GM19452 (cell line): Measurements from ENCODE around the gene PRR33.
"Not testable (repeated sequence)": the region's sequence is repeated elsewhere in the genome, so short reads cannot be mapped to it uniquely, and the experiment has no call there.

Experiments
- ATAC-seq: cut with Tn5 transposase; IDR thresholded peaks from one replicate; pipeline ENCODE4 v1.9.1; 2021; ENCODE audit not compliant: unreplicated experiment

Gene PRR33

DNA sequence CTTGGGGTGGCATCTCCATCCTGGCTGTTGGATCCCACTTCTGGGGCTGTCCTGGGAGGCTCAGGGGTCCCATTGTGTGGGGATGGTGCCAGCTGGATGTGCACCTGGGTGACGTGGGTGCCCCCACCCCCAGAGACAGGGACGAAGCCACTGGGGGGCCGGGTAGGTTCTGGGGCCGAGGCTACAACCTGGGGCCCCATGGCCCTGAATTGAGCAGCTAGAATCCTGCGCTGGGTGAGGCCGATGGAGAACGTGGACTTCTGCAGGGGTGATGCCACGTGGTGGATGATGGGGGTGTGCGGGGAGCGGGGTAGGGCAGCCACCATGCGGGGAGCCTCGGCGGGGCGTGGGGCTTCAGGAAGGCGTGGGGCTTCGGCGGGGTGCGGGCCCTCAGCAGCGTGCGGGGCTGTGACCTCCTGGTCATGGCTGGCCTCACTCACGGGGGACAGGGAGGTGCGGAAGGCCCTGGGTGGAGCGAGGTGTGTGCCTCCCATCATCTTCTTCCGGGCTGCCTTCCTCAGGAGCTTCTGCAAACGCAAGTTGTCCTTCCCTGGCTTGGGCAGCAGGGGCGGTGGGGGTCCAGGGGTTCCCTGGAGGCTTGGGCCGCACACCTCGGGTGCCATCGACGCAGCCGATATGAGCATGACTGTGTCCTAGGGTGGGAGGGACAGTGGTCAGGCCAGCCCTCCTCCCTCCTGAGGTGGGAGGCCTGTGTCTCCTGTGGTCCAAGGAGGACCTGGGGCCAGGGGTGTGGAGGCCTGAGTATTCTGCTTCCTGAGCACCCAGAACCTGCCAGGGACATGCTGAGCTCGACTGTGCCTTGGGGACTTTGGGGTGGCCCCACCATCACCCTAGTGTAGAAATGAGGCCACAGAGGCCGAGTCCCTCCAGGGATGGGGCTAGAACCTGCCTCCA, 1.5 kb downstream of the PRR33 start:
- no peak for ATAC-seq

GRCh38 chr11:1889224-1889930, 2.3 kb downstream of the PRR33 start:
- ATAC-seq: no peak

DNA sequence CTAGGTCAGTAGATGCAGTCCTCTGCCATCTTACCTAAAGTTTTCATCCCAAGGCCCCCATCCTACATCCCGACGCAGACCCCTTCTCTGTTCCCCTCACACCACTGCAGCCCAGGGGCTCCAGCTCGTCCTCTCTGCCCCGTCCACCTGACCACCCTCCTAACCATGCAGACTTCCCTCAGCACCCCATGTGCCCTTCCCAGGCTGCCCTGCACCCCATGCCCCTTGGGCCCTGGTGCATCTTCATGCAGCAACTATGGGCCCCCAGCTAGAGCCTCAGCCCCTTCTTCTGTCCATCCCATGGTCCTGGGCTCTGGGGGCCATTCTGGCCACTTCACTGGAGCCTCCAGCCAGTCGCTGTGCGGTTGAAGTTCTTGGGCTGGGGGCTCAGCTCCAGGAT, 2.9 kb downstream of the PRR33 start:
- ATAC-seq: no peak

DNA sequence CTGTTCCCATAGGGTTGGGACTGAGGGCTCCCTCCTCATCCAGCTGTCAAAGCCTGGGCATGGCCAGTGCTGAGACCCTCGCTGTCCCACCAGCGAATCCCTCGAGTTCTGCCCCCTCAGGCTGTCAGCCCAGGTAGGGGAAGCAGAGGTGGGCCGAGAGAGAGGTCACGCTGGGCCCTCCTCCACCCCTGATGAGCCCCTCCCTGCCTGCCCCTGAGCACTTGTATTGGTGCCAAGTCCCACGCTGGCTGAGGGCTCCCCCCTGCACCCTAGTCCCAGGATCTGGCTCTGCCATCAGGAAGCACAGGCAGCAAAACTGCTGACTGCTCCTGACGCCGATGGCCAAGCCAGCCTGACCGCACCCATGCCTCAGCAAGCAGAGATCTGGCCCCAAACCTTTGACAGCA, 3.3 kb downstream of the PRR33 start:
- no peak for ATAC-seq

DNA sequence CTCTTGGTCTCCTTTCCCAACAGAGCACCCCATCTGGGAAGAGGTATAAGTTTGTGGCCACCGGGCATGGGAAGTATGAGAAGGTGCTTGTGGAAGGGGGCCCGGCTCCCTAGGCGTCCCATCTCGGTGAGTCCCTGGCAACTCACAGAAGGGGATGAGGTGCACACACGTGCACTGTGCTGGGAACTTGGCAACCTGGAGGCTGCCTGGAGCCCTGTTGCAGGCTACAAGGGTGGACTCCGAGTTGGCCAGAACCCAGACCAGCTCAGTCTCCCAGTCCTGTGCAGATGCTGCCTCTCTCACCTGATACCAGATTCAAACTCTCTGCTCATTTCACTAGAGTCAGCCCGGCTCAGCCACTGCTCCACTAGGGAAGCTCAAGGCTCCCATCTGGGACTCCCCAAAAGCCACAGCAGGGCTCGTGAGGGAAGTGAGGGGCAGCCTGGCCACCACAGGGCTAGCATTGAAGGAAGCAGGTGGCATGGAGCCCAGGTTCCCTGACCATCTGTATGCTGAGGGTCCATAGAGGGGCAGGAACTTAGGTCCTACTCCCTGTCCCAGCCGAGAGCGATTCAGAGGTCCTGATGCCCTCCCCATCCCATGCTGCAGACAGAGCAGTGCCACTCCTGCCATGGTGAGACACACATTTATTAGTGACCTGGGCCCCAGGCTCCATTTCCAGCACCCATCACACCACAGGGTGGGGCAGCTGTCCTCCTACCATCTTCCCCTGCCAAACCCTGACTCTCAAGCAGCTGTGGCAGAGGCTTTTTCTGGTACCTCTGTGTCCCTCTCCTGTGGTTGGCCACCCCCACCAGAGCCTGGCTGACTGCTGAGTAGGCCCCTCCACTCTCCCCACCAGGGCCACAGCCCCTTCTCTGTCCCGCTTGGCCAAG, 4.0 kb downstream of the PRR33 start:
- ATAC-seq: no peak

DNA sequence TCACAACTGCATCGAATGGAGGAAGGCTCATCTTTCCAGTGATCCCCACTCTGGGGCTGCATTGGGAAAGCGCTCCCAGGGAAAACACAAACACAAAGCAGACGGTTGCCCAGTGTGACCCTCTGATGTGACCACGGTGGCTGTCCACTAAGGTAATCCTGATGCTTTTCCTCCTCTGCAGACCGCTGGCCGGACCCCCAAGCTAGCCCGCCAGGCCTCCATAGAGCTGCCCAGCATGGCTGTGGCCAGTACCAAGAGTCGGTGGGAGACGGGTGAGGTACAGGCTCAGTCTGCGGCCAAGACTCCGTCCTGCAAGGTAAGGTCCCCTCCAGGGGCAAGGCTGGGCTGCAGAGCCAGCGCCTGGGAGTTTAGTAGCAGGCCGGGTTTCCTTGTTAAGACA, 5.1 kb downstream of the PRR33 start:
- not testable (repeated sequence) for ATAC-seq

GRCh38 chr11:1884303-1884700, 7.4 kb downstream of the PRR33 start:
- ATAC-seq: no peak

- no peak for ATAC-seq
Measured at GRCh38 chr11:1883346-1884302, 8.1 kb downstream of the PRR33 start.

DNA sequence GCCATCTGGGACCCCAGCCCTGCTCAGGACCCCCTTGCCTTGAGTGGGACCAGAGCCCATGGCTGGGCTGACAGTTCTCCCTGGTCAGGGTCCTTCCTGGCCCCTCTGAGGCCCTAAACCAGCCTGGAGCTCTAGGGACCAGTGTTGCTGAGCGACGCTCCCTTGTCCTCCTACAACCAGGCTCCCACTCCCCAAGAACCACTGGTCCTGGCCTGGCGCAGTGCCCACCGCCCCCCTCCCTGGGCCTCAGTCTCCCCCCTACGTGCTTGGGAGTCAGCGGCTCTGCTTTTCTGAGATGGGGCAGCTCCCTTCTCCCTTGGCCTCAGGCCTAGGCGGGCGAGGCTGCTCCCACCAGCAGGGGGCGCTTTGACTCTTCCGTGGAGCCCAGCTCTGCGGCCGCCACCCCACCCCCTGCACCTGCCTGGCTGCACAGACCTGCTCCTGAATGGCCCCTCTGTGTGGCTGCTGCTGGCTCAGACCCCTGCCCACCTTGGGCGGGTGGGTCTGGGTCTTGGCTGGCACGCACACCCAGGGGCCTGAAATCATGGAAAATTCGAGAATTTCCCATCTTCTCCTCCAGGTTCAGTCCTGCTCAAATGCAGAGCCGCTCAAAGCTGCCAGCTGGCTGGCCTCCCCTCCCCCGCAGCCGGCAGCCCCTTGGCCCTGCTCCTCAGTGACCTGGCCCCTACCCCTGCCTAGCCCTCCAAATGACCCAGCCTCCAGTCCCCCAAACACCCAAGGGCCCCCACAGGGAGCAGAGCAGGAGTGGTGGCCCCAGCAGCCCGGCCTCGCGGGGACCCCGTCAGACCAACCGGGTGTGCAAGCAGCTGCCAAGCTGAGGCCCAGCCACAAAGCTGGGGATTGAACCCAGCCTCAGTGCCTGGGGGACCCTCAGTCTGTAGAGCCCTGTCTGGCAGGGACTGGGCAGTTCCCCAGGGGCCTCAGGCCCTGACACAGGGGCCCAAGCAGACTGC, 9.1 kb downstream of the PRR33 start:
- ATAC-seq: no peak

DNA sequence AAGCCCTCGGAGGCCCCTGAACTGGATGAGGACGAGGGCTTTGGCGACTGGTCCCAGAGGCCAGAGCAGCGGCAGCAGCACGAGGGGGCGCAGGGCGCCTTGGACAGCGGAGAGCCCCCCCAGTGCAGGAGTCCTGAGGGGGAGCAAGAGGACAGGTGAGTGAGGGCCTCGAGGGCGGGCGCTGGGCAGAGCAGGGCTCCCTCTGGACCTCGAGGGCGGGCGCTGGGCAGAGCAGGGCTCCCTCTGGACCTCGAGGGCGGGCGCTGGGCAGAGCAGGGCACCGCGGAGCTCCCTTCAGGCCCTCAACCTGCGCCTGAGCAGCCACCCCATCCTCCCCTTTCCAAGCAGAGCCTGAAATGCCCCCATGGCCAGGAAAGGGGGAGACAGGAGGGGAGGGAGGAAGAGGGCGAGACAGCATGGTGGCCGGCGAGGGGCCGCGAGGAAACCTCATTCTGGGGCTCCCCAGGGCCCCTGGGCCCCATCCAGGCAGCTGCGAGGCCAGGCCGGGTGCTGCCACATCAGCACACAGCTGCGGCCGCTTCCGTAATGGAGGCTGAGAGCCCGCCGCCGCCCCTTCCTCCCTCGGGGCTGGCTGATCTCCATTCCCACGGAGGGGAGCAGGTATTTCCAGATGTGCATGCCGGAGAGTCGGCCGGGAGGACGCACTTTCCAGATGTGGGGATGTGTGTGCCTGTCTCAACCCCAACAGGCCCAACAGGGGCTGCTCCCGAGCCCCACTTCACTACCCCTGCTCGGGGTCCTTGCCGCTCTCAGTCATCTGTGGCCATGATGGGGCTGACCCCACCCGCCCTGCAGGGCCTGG, 10.0 kb downstream of the PRR33 start:
- ATAC-seq: no peak

DNA sequence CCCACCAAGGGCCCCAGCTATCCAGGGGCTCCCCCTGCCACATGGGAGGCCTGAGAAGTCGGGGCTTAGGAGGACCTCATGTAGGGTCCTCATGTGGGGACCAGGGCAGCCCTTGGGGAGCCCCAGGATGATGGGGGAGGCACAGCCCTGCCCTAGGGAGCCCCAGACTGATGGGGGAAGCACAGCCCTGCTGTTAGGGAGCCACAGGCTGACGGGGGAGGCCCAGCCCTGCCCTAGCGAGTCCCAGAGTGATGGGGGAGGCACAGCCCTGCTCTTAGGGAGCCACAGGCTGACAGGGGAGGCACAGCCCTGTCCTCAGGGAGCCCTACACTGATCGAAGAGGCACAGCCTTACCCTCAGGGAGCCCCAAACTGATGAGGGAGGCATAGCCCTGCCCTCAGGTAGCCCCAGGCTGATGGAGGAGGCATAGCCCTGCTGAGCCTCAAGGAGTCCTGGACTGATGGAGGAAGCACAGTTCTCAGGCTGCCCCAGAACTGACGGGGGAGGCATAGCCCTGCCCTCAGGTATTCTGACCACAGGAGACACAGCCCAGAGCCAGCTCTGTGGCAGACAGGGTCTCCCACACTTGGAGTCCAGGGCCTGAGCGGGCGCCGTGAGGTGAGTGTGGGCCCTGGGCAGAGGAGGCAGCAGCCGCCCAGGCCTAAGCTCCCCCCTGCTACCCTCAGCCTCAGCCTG, 10.8 kb downstream of the PRR33 start:
- ATAC-seq: no peak

DNA sequence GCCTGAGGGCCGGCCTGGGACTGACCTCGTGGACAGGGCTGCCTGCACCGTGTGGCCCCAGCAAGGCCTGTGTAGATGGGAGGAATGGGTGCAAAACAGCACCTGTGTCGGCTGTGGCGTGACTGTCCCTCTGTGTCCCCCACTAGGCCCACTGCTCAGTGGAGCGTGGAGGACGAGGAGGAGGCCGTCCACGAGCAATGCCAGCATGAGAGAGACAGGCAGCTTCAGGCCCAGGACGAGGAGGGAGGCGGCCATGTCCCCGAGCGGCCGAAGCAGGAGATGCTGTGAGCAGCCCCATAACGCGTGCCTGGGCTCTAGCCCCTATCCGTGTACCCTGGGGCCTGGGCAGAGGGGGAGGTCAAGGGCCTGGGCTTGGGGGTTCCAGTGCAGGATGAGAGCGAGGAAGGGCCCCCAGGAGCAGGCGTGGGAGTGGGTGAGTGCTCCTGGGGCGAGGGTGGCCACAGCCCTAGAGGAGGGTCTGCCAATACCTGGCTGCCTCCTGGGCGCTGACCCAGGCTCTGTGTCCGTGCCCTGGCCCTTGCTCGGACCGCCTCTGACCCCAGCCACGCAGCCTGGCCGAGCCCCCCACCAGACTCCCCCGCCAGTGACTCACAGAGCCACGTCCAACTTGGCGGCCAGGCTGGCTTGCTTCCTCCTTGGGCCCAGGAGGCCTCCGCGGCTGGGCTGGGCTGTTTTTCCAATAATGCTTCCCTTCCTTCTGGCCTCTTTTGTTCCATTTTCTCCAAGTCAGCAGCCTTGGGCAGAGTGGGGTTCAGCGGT, 11.6 kb downstream of the PRR33 start:
- no peak for ATAC-seq

- ATAC-seq: no peak
Measured at GRCh38 chr11:1879342-1879940, 12.3 kb downstream of the PRR33 start.

- no peak for ATAC-seq
Measured at GRCh38 chr11:1878137-1879031, 13.3 kb downstream of the PRR33 start.
